Lung (tissue), 12 donors: ENCODE data around the gene SPP2. TPM values are rescaled to one million over a fixed set of nuclear protein-coding genes. Genes with fewer than 3 reads are reported as not detected.

Source experiments
- ATAC-seq: fragments of 200-7000 bp; cut with Tn5 transposase; one replicate; pipeline ENCODE4 v1.9.1; 2020; ENCODE audit warnings: moderate number of reproducible peaks; ENCODE audit not compliant: insufficient read depth, low FRiP score
- DNase-seq, 3 donors: peaks; one replicate each; pipeline ENCODE4 v3.0.0-alpha.2; 2013 to 2017
- H3K27ac ChIP-seq, 2 donors: one replicate each; pipeline ENCODE4 v1.5.1; 2013; ENCODE audit warnings: mild to moderate bottlenecking in 2 of 2, moderate library complexity in 2 of 2, control low read depth in 1 of 2, inconsistent platforms in 1 of 2, low read depth in 1 of 2, low read length in 1 of 2
- H3K27me3 ChIP-seq, 3 donors: one replicate each; pipeline ENCODE4 v1.5.1; 2013; ENCODE audit warnings: low read length in 2 of 3; ENCODE audit not compliant: control insufficient read depth in 3 of 3, insufficient read depth in 3 of 3
- H3K36me3 ChIP-seq, 4 donors: one replicate each; pipeline ENCODE4 v1.5.1; 2013; ENCODE audit warnings: low read length in 4 of 4, mild to moderate bottlenecking in 1 of 4, moderate library complexity in 1 of 4; ENCODE audit not compliant: control insufficient read depth in 4 of 4, insufficient read depth in 4 of 4
- H3K4me1 ChIP-seq, 5 donors: one replicate each; pipeline ENCODE4 v1.5.1; 2013; ENCODE audit warnings: low read length in 5 of 5, mild to moderate bottlenecking in 2 of 5, moderate library complexity in 1 of 5; ENCODE audit not compliant: control insufficient read depth in 5 of 5, insufficient read depth in 5 of 5
- H3K4me3 ChIP-seq: one replicate; pipeline ENCODE4 v1.5.1; 2013; ENCODE audit warnings: mild to moderate bottlenecking, control low read depth, moderate library complexity
- H3K9ac ChIP-seq, 2 donors: one replicate each; pipeline ENCODE4 v1.5.1; 2013; ENCODE audit warnings: low read length in 2 of 2, control low read depth in 1 of 2; ENCODE audit not compliant: insufficient read depth in 1 of 2
- H3K9me3 ChIP-seq, 4 donors: one replicate each; pipeline ENCODE4 v1.5.1; 2013; ENCODE audit warnings: low read length in 3 of 4, mild to moderate bottlenecking in 1 of 4, moderate library complexity in 1 of 4; ENCODE audit not compliant: control insufficient read depth in 4 of 4, insufficient read depth in 3 of 4
- WGBS, 2 donors: extraction: QIAGEN DNeasy Blood & Tissue Kit; methylation state at CpG; one replicate each; pipeline ENCODE4 v1.1.7; 2013; 5-methylcytosine and 5-hydroxymethylcytosine counted together
- polyA plus RNA-seq, 2 donors: library from polyadenylated mRNA; stranded (reverse); fragments of 200-250 nt; gene quantifications; one replicate each; pipeline ENCODE4 v1.2.1, GENCODE V29; 2013
- total RNA-seq, 2 donors: library from RNA; depleted of rRNA in 1 of 2; stranded (reverse); fragments of >200 nt in 1 of 2; gene quantifications; one replicate each; pipeline ENCODE4 v1.2.1, GENCODE V29; 2014 to 2021
- TF ChIP-seq, protein P1 (sequence below): IDR thresholded peaks from 2 replicates; pipeline ENCODE4 v1.5.1; 2012; ENCODE audit warnings: mild to moderate bottlenecking; ENCODE audit errors: control extremely low read depth, extremely low read depth
- donor health status: control.
- donor health status: control.
- donor health status: Bipolar disorder and iron deficiency.
- donor health status: healthy.
- donor health status: DM: yes; HTN: yes; CAD: no.

The SPP2 gene
- total and polyA plus RNA-seq, 4 donors, result not detected

DNA sequence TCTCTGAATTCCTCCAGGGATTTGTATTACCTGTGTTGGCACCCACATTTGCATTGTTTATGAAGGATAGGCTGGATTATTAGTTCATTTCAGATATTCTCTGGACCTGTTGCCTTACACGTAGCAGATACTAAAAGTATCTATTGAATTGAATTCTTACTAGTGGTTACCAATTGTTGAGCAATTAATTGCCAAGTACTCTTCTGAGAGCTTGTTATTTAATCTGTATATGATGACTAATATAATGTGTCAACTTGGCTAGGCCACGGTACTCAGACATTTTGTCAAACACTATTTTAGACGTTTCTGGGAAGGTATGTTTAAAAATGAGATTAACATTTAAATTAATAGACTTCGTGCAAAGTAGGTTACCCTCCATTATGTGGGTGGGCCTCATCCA, 2.5 kb upstream of the SPP2 start:
- ATAC-seq (no peak), DNase-seq (no peak)
- WGBS, 2 donors, result 62 to 73% methylated on average over 4 of the region's 4 CpGs
- H3K36me3 ChIP-seq, result no peaks in the 10 kb centered on the region
- H3K9me3 ChIP-seq, result peaks cover 0 to 4% (median 0%) of the 10 kb centered on the region in 4 donors
- peaks cover 0 to 3% (median 0%) of the 10 kb centered on the region in 3 donors for H3K27me3 ChIP-seq
- H3K4me3 ChIP-seq, result no peak overlapping the region
- no peaks in the 10 kb centered on the region for H3K4me1 ChIP-seq
- no peak overlapping the region for H3K27ac ChIP-seq
- TF ChIP-seq, protein P1, sequence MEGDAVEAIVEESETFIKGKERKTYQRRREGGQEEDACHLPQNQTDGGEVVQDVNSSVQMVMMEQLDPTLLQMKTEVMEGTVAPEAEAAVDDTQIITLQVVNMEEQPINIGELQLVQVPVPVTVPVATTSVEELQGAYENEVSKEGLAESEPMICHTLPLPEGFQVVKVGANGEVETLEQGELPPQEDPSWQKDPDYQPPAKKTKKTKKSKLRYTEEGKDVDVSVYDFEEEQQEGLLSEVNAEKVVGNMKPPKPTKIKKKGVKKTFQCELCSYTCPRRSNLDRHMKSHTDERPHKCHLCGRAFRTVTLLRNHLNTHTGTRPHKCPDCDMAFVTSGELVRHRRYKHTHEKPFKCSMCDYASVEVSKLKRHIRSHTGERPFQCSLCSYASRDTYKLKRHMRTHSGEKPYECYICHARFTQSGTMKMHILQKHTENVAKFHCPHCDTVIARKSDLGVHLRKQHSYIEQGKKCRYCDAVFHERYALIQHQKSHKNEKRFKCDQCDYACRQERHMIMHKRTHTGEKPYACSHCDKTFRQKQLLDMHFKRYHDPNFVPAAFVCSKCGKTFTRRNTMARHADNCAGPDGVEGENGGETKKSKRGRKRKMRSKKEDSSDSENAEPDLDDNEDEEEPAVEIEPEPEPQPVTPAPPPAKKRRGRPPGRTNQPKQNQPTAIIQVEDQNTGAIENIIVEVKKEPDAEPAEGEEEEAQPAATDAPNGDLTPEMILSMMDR, result no peak
- H3K9ac ChIP-seq, result no peak overlapping the region

DNA sequence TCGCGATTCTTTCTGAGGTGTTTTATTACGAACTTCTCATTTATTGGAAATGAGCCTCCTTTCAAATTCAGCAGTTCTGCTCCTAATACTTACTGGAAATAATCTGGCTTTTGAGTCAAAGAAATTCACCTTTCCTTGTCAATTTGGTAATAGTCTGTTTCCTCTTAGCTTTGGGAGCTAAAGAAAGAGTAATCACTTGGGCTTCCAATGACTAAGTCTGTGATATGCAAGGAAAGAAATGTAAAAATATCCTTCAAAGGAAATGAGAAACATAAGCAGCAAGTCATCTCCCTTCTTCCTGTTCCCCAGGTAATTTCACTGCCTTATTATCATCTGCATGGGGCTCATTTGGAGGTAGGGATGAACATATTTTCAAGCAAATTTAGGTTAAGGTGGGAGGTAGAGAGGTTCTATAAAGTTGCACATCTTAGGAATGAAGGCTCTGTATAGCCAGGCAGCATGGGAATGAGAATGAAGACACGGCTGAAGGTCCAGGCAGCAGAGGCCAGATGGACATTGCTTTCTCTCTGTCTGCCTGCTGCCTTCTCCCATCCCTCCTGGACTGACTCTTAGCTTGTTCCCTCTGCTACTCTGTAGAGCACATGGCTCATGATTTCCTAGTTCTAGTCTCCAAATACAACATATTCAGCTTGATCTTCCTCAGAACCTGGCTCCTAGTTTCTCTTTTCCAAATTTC, 1.0 kb downstream of the SPP2 start:
- WGBS, 2 donors, result 84 to 90% methylated on average over 4 of the region's 4 CpGs
- H3K9ac ChIP-seq, result no peak overlapping the region
- no peak overlapping the region for H3K4me3 ChIP-seq
- H3K9me3 ChIP-seq, result peaks cover 0 to 7% (median 0%) of the 10 kb centered on the region in 4 donors
- no peaks in the 10 kb centered on the region for H3K36me3 ChIP-seq
- DNase-seq, result no peak
- ATAC-seq, result no peak
- H3K27ac ChIP-seq, result no peak overlapping the region
- no peaks in the 10 kb centered on the region for H3K4me1 ChIP-seq
- peaks cover 0 to 3% (median 0%) of the 10 kb centered on the region in 3 donors for H3K27me3 ChIP-seq
- TF ChIP-seq, protein P1, result no peak

DNA sequence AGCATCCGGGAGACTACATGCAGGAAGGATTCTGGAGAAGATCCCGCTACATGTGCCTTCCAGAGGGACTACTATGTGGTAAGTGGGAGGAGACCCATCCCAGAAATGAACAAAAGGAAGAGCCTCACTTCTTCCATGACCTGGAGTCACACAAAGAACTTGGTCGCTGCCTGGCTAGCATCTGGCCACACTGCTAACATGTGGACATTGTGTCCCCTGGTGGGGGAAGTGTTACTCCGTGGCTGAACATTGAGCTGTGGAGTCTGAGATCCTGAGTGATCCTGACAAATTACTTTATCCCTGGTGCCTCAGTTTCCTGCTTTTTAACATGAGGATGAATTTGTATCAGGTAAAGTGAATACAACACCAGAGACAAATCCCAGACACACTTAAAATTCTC, 8.4 kb downstream of the SPP2 start:
- DNase-seq (no peak), ATAC-seq (no peak)
- Histone ChIP-seq H3K4me3 (no peak overlapping the region), H3K9ac (no peak overlapping the region), H3K4me1 (no peaks in the 10 kb centered on the region), H3K9me3 (peaks cover 0 to 2% (median 0%) of the 10 kb centered on the region in 4 donors), H3K36me3 (no peaks in the 10 kb centered on the region), H3K27ac (no peak overlapping the region), H3K27me3 (peaks cover 0 to 3% (median 2%) of the 10 kb centered on the region in 3 donors)
- TF ChIP-seq, protein P1, result no peak
- 88 to 89% methylated on average over 4 of the region's 4 CpGs for WGBS, 2 donors
